ENCODE results near the gene TNFAIP3.
"Not testable (repeated sequence)": the region's sequence is repeated elsewhere in the genome, so short reads cannot be mapped to it uniquely, and the experiment has no call there.

The TNFAIP3 gene

DNA sequence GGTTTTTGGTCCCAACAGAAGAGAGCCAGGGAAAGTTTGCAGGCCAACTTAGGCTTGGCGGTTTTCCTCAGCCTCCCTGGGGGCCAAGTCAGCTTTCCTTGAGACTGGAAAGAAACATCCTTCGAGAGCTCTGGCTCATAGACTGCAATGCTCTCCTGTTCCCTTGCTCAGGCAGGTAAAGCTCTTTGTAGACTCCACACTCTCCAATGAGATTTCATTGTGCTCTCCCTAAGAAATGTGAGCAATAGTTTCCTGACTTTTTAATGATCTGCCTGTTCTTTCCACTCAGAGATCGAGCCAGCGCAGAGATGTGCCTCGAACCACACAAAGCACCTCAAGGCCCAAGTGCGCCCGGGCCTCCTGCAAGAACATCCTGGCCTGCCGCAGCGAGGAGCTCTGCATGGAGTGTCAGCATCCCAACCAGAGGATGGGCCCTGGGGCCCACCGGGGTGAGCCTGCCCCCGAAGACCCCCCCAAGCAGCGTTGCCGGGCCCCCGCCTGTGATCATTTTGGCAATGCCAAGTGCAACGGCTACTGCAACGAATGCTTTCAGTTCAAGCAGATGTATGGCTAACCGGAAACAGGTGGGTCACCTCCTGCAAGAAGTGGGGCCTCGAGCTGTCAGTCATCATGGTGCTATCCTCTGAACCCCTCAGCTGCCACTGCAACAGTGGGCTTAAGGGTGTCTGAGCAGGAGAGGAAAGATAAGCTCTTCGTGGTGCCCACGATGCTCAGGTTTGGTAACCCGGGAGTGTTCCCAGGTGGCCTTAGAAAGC, 13.9 kb downstream of the TNFAIP3 start:
- no peak for TF ChIP-seq SP1 (IDR thresholded peaks at IDR 0.05)
- TF ChIP-seq ARNT (IDR thresholded peaks at IDR 0.05): no peak
- no peak for TF ChIP-seq NFRKB (IDR thresholded peaks at IDR 0.05)
- no peak for TF ChIP-seq TARDBP (IDR thresholded peaks at IDR 0.05)
- no peak for TF ChIP-seq CTBP1 (IDR thresholded peaks at IDR 0.05; ENCODE audit: borderline replicate concordance)
- no peak for TF ChIP-seq BHLHE40 (IDR thresholded peaks at IDR 0.05; ENCODE audit: borderline replicate concordance)
- TF ChIP-seq FOXK2 (IDR thresholded peaks at IDR 0.05): no peak
- no peak for TF ChIP-seq HDGF (IDR thresholded peaks at IDR 0.05; ENCODE audit: borderline replicate concordance)
- POLR2A ChIA-PET: interaction anchor here (1.3 to 1.5 kb wide), 2 partner anchors 10 to 135 kb away, joined by 3 to 4 read pairs; no protein-coding TSS in a partner anchor

DNA sequence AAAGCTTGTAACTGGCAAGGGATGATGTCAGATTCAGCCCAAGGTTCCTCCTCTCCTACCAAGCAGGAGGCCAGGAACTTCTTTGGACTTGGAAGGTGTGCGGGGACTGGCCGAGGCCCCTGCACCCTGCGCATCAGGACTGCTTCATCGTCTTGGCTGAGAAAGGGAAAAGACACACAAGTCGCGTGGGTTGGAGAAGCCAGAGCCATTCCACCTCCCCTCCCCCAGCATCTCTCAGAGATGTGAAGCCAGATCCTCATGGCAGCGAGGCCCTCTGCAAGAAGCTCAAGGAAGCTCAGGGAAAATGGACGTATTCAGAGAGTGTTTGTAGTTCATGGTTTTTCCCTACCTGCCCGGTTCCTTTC, 14.4 kb downstream of the TNFAIP3 start:
- no peak for TF ChIP-seq CTBP1 (IDR thresholded peaks at IDR 0.05; ENCODE audit: borderline replicate concordance)
- no peak for TF ChIP-seq TARDBP (IDR thresholded peaks at IDR 0.05)
- no peak for TF ChIP-seq BHLHE40 (IDR thresholded peaks at IDR 0.05; ENCODE audit: borderline replicate concordance)
- TF ChIP-seq NFRKB (IDR thresholded peaks at IDR 0.05): no peak
- no peak for TF ChIP-seq ZNF384 (IDR thresholded peaks at IDR 0.05)
- TF ChIP-seq L3MBTL2 (conservative IDR thresholded peaks at IDR 0.05): no peak
- no peak for TF ChIP-seq ARNT (IDR thresholded peaks at IDR 0.05)
- no peak for TF ChIP-seq FOXM1 (IDR thresholded peaks at IDR 0.05; ENCODE audit: borderline replicate concordance)
- TF ChIP-seq FOXK2 (IDR thresholded peaks at IDR 0.05): no peak
- TF ChIP-seq, protein P1, sequence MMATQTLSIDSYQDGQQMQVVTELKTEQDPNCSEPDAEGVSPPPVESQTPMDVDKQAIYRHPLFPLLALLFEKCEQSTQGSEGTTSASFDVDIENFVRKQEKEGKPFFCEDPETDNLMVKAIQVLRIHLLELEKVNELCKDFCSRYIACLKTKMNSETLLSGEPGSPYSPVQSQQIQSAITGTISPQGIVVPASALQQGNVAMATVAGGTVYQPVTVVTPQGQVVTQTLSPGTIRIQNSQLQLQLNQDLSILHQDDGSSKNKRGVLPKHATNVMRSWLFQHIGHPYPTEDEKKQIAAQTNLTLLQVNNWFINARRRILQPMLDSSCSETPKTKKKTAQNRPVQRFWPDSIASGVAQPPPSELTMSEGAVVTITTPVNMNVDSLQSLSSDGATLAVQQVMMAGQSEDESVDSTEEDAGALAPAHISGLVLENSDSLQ (IDR thresholded peaks at IDR 0.05): no peak
- TF ChIP-seq HDGF (IDR thresholded peaks at IDR 0.05; ENCODE audit: borderline replicate concordance): no peak
- no peak for TF ChIP-seq LEF1 (IDR thresholded peaks at IDR 0.05; ENCODE audit: borderline replicate concordance)
- no peak for TF ChIP-seq SUZ12 (IDR thresholded peaks at IDR 0.05)
- TF ChIP-seq FOXA1 (IDR thresholded peaks at IDR 0.05): no peak
- POLR2A ChIA-PET: interaction anchor here (1.3 to 1.5 kb wide), 2 partner anchors 10 to 136 kb away, joined by 3 to 4 read pairs; no protein-coding TSS in a partner anchor
- CTCF ChIA-PET: no interaction called here
- no peak for DNase-seq (ENCODE audit: extremely low spot score)

More for the DNA sequence above, 13.9 kb downstream of the TNFAIP3 start:
- no peak for DNase-seq (ENCODE audit: extremely low spot score)
- CTCF ChIA-PET: interaction anchor here (0.6 kb wide), 1 partner anchor 61 kb away, joined by 3 read pairs; no protein-coding TSS in a partner anchor

DNA sequence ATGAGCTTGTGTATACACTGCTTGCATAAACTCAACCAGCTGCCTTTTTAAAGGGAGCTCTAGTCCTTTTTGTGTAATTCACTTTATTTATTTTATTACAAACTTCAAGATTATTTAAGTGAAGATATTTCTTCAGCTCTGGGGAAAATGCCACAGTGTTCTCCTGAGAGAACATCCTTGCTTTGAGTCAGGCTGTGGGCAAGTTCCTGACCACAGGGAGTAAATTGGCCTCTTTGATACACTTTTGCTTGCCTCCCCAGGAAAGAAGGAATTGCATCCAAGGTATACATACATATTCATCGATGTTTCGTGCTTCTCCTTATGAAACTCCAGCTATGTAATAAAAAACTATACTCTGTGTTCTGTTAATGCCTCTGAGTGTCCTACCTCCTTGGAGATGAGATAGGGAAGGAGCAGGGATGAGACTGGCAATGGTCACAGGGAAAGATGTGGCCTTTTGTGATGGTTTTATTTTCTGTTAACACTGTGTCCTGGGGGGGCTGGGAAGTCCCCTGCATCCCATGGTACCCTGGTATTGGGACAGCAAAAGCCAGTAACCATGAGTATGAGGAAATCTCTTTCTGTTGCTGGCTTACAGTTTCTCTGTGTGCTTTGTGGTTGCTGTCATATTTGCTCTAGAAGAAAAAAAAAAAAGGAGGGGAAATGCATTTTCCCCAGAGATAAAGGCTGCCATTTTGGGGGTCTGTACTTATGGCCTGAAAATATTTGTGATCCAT, 15.3 kb downstream of the TNFAIP3 start:
- TF ChIP-seq, protein P1 (IDR thresholded peaks at IDR 0.05): no peak
- TF ChIP-seq SUZ12 (IDR thresholded peaks at IDR 0.05) (no peak), CTBP1 (IDR thresholded peaks at IDR 0.05; ENCODE audit: borderline replicate concordance) (no peak), ZNF384 (IDR thresholded peaks at IDR 0.05) (no peak), FOXA1 (IDR thresholded peaks at IDR 0.05) (no peak), L3MBTL2 (conservative IDR thresholded peaks at IDR 0.05) (no peak)
- POLR2A ChIA-PET: interaction anchor here (1.3 kb wide), 1 partner anchor 11 kb away, joined by 3 read pairs; no protein-coding TSS in a partner anchor
- DNase-seq (ENCODE audit: extremely low spot score): no peak
- CTCF ChIA-PET: no interaction called here

DNA sequence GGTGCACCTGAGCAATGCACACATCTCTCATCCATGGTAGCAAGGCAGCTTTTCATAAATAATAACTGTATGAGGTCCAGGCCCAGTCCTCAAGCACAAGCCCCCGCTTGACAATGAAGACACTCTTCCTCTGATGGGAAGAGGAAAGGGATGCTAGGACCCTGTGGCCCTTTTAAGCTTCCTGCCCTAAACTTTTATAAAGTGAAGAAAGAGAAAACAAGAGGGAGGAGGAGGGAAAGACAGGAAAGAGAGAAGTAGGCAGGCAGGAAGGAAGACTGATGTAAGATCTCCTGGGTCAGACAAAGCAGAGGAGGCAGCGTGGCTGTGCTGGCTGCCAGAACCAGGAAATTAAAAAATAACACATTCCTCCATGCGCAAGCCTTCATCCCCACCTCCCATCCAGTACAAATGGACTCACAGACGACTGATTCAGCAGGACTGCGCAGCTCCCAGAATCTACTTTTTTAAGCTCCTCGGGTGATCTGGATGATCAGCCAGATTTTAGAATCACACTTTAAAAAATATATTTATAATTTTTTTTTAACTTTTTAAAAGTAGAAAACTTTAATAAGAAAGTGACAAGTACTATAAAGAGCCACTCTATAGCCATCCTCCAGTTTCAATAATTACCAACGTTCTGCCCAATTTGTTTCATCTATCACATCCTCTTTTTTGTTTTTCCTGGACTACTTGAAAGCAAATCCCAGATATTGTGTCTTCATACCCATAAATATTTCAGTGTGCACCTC, 16.5 kb downstream of the TNFAIP3 start:
- ChIA-PET POLR2A (interaction anchor here (0.7 kb wide), 1 partner anchor 124 kb away, joined by 5 read pairs; no protein-coding TSS in a partner anchor), CTCF (no interaction called here)
- TF ChIP-seq SP1 (IDR thresholded peaks at IDR 0.05) (no peak), L3MBTL2 (conservative IDR thresholded peaks at IDR 0.05) (no peak), FOXK2 (IDR thresholded peaks at IDR 0.05) (no peak), NFRKB (IDR thresholded peaks at IDR 0.05) (no peak), FOXA1 (IDR thresholded peaks at IDR 0.05) (no peak), ELF4 (IDR thresholded peaks at IDR 0.05) (no peak), LEF1 (IDR thresholded peaks at IDR 0.05; ENCODE audit: borderline replicate concordance) (no peak), CTBP1 (IDR thresholded peaks at IDR 0.05; ENCODE audit: borderline replicate concordance) (no peak), ARNT (IDR thresholded peaks at IDR 0.05) (no peak), HDGF (IDR thresholded peaks at IDR 0.05; ENCODE audit: borderline replicate concordance) (no peak), BHLHE40 (IDR thresholded peaks at IDR 0.05; ENCODE audit: borderline replicate concordance) (no peak), ZNF384 (IDR thresholded peaks at IDR 0.05) (no peak), SUZ12 (IDR thresholded peaks at IDR 0.05) (no peak), FOXM1 (IDR thresholded peaks at IDR 0.05; ENCODE audit: borderline replicate concordance) (no peak)
- TF ChIP-seq, protein P1 (IDR thresholded peaks at IDR 0.05): no peak
- no peak for DNase-seq (ENCODE audit: extremely low spot score)

DNA sequence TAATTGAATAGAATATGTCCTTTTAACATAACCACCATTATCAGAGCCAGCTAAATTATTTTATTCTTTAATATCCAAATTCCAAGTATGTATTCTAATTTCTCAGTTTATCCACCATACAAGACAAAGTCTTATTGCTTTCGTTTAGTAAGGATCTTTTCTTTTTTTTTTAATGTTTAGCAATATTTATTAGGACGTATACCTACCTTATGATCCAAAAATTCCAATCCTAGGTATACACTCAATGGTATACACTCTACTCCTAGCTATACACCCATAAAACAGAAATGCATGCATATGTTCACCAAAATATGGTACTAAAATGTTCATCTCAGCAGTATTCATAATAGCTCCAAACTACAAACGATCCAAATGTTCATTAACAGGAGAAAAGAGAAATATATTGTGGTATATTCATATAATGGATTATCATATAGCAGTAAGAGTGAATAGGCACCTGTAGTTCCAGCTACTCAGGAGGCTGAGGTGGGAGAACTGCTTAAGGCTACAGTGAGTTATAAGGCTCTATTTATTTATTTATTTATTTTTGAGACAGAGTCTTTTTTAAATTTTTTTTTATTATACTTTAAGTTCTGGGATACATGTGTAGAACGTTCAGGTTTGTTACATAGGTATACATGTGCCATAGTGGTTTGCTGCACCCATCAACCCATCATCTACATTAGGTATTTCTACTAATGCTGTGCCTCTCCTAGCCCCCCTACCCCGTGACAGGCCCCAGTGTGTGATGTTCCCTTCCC, 17.3 kb downstream of the TNFAIP3 start:
- ChIA-PET POLR2A (interaction anchor here (0.7 kb wide), 1 partner anchor 124 kb away, joined by 5 read pairs; no protein-coding TSS in a partner anchor), CTCF (no interaction called here)
- no peak for TF ChIP-seq ZNF384 (IDR thresholded peaks at IDR 0.05)
- no peak for TF ChIP-seq ARNT (IDR thresholded peaks at IDR 0.05)
- no peak for TF ChIP-seq FOXM1 (IDR thresholded peaks at IDR 0.05; ENCODE audit: borderline replicate concordance)
- TF ChIP-seq BHLHE40 (IDR thresholded peaks at IDR 0.05; ENCODE audit: borderline replicate concordance): no peak
- TF ChIP-seq L3MBTL2 (conservative IDR thresholded peaks at IDR 0.05): no peak
- TF ChIP-seq SUZ12 (IDR thresholded peaks at IDR 0.05): no peak
- no peak for DNase-seq (ENCODE audit: extremely low spot score)

DNA sequence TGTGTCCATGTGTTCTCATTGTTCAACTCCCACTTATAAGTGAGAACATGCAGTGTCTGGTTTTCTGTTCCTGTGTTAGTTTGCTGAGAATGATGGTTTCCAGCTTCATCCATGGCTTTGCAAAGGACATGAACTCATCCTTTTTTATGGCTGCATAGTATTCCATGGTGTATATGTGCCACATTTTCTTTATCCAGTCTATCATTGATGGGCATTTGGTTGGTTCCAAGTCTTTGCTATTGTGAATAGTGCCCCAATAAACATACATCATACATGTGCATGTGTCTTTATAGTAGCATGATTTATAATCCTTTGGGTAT, 17.8 kb downstream of the TNFAIP3 start:
- CTCF ChIA-PET; POLR2A ChIA-PET; DNase-seq (ENCODE audit: extremely low spot score): not testable (repeated sequence)

DNA sequence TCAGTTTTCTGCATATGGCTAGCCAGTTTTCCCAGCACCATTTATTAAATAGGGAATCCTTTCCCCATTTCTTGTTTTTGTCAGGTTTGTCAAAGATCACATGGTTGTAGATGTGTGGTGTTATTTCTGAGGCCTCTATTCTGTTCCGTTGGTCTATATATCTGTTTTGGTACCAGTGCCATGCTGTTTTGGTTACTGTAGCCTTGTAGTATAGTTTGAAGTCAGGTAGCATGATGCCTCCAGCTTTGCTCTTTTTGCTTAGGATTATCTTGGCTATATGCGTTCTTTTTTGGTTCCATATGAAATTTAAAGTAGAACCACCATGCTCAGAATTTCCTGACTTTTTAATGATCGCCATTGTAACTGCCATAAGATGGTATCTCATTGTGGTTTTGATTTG, 19.2 kb downstream of the TNFAIP3 start:
- DNase-seq (ENCODE audit: extremely low spot score); POLR2A ChIA-PET; CTCF ChIA-PET: not testable (repeated sequence)

Data from HEK293T (cell line).